PC-3 (cell line): ENCODE data around the gene ARHGEF3. TPM values are rescaled to one million over a fixed set of nuclear protein-coding genes. Genes with fewer than 3 reads are reported as not detected.

ENCODE experiments used
- ATAC-seq: fragments of 200-7000 bp; cut with Tn5 transposase; 2 replicates; pipeline ENCODE4 v1.9.1; 2020; ENCODE audit warnings: mild to moderate bottlenecking, moderate library complexity
- BruUV-seq: library from RNA; stranded (reverse); fragments of 400-500 nt; replicated peaks from 2 replicates; lab custom pipeline; 2021; lab: Mats Ljungman, UMichigan
- CTCF ChIA-PET: fragments of 300-600 bp; sonication (Branson Sonifier 250); formaldehyde crosslinking; loops from one replicate; lab custom pipeline; 2022; ENCODE audit warnings: antibody characterized with exemption; lab: Charles Lee
- POLR2A ChIA-PET: fragments of 300-600 bp; sonication (Branson Sonifier 250); formaldehyde crosslinking; loops from one replicate; lab custom pipeline; 2022; ENCODE audit warnings: antibody characterized with exemption; ENCODE audit not compliant: unreplicated experiment; lab: Charles Lee
- DNase-seq: peaks from one replicate; pipeline ENCODE4 v3.0.0-alpha.2; 2015
- H2AFZ ChIP-seq: fragments of 300-600 bp; sonication (generic); 2 replicates; pipeline ENCODE4 v1.6.0; 2016; ENCODE audit warnings: antibody characterized with exemption, low read length
- H3F3A ChIP-seq: fragments of 300-600 bp; sonication (generic); one replicate; pipeline ENCODE4 v1.6.0; 2017; ENCODE audit warnings: antibody characterized with exemption, low read length, control low read depth, mild to moderate bottlenecking; ENCODE audit not compliant: unreplicated experiment
- H3K27ac ChIP-seq: fragments of 300-600 bp; sonication (generic); 2 replicates; pipeline ENCODE4 v1.5.1; 2016; ENCODE audit warnings: mild to moderate bottlenecking, low read length
- H3K27me3 ChIP-seq: fragments of 300-600 bp; sonication (generic); 2 replicates; pipeline ENCODE4 v1.6.1; 2016; ENCODE audit warnings: low read length, mixed read lengths
- H3K36me3 ChIP-seq: fragments of 300-600 bp; sonication (generic); 2 replicates; pipeline ENCODE4 v1.6.1; 2016; ENCODE audit warnings: low read depth, mixed run types, low read length, mixed read lengths
- H3K4me1 ChIP-seq: fragments of 300-600 bp; sonication (generic); 2 replicates; pipeline ENCODE4 v1.5.1; 2016; ENCODE audit warnings: low read length; ENCODE audit not compliant: insufficient read depth
- H3K4me2 ChIP-seq: fragments of 300-600 bp; sonication (generic); 2 replicates; pipeline ENCODE4 v1.6.0; 2016; ENCODE audit warnings: low read length
- H3K4me3 ChIP-seq: fragments of 300-600 bp; sonication (generic); 2 replicates; pipeline ENCODE4 v1.5.1; 2016; ENCODE audit warnings: mild to moderate bottlenecking, low read length, mixed read lengths
- H3K79me2 ChIP-seq: fragments of 300-600 bp; sonication (generic); 2 replicates; pipeline ENCODE4 v1.6.1; 2017; ENCODE audit warnings: low read length, mixed read lengths
- H3K9ac ChIP-seq: fragments of 300-600 bp; sonication (generic); 2 replicates; pipeline ENCODE4 v1.6.0; 2016; ENCODE audit warnings: mild to moderate bottlenecking, low read length
- H3K9me2 ChIP-seq: fragments of 300-600 bp; sonication (generic); replicated peaks from 2 replicates; pipeline ENCODE4 v1.6.1; 2016; ENCODE audit warnings: mixed run types, low read length, mixed read lengths
- H3K9me3 ChIP-seq: fragments of 300-600 bp; sonication (generic); 2 replicates; pipeline ENCODE4 v1.6.1; 2016; ENCODE audit warnings: low read length, mixed read lengths
- H4K20me1 ChIP-seq: fragments of 300-600 bp; sonication (generic); 2 replicates; pipeline ENCODE4 v1.6.1; 2016; ENCODE audit warnings: low read length, mixed read lengths
- CTCF ChIP-seq: fragments of 300-600 bp; sonication (generic); conservative IDR thresholded peaks from 2 replicates; pipeline ENCODE4 v1.5.1; 2017; ENCODE audit warnings: antibody characterized with exemption, low read depth, mild to moderate bottlenecking, low read length
- EZH2 ChIP-seq: fragments of 300-600 bp; sonication (generic); IDR thresholded peaks from one replicate; pipeline ENCODE4 v1.6.1; 2017; ENCODE audit warnings: antibody characterized with exemption, mild to moderate bottlenecking, low read length; ENCODE audit not compliant: unreplicated experiment
- EZH2phosphoT487 ChIP-seq: fragments of 300-600 bp; sonication (generic); IDR thresholded peaks from 2 replicates; pipeline ENCODE4 v1.6.1; 2018; ENCODE audit warnings: mild to moderate bottlenecking, antibody characterized with exemption, low read length, borderline replicate concordance
- intact Hi-C: fragments of 100-400 bp; cut with micrococcal nuclease; formaldehyde crosslinking; loops from 2 replicates; pipeline ENCODE4 v1.9.0; 2023
- total RNA-seq: library from RNA; depleted of rRNA; stranded (reverse); fragments of >200 nt; gene quantifications from 2 replicates; pipeline ENCODE4 v1.2.3, GENCODE V29; 2014

The ARHGEF3 gene
- total RNA-seq, 1 experiment from 2014 or later, result 8.7 TPM

DNA sequence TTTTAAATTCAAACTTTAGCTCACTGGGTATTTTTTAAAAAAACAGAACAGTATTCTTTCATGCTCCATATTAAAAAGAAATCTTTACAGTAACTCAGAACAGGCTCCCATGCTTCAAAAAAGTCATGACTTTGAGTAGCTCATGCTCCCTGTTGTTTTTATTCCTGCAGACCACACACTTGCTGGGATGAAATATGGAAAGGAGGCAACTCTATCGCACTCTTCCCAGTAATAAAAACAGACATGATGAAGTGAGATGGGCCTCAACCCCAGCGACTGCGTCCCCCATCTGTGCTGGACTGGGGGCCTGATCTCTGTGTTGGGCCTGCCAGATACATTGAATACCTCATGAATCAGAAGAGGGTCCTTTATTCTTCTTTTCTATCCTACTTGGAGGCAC, 58.9 kb downstream of the ARHGEF3 start:
- DNase-seq, result no peak
- intact Hi-C loops, result no loop called here
- Histone ChIP-seq H4K20me1 (no peaks in the 10 kb centered on the region), H3K27ac (no peak overlapping the region), H3K79me2 (no peaks in the 10 kb centered on the region), H3K36me3 (no peaks in the 10 kb centered on the region), H3K4me3 (no peak overlapping the region), H3F3A (no peaks in the 10 kb centered on the region), H3K9me3 (no peaks in the 10 kb centered on the region), H3K27me3 (no peaks in the 10 kb centered on the region), H3K9me2 (no peaks in the 10 kb centered on the region), H2AFZ (no peak overlapping the region), H3K4me2 (no peak overlapping the region), H3K9ac (no peak overlapping the region), H3K4me1 (no peaks in the 10 kb centered on the region)
- TF ChIP-seq EZH2 (no peak), EZH2phosphoT487 (no peak), CTCF (no peak)
- ChIA-PET CTCF (no interaction called here), POLR2A (no interaction called here)
- no peak for ATAC-seq
- BruUV-seq, result no TSS peak

DNA sequence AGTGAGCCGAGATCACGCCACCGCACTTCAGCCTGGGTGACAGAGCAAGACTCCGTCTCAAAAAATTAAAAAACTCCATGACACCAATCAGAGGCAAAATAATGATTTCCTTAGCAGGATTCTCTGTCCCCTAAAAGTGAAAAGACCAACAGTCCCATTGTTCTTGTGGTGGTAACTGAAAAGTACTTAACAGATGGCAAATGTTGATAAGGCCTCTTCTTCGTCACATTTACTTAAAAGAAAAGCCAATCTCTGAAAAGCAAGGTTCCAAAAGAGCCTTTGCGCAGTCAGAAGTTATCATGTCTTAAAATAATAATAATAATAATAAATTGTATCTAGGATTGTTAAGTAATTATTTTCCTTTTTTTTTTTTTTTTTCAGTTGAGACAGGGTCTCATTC, 62.7 kb downstream of the ARHGEF3 start:
- Histone ChIP-seq H3K36me3 (no peaks in the 10 kb centered on the region), H2AFZ (no peak overlapping the region), H3K4me2 (no peak overlapping the region), H3K4me3 (no peak overlapping the region), H3K9ac (no peak overlapping the region), H3K27ac (no peak overlapping the region), H4K20me1 (no peaks in the 10 kb centered on the region), H3F3A (no peaks in the 10 kb centered on the region), H3K9me3 (no peaks in the 10 kb centered on the region), H3K4me1 (no peaks in the 10 kb centered on the region), H3K9me2 (no peaks in the 10 kb centered on the region), H3K27me3 (no peaks in the 10 kb centered on the region), H3K79me2 (no peaks in the 10 kb centered on the region)
- intact Hi-C loops, result no loop called here
- BruUV-seq, result no TSS peak
- CTCF ChIA-PET, result no interaction called here
- TF ChIP-seq CTCF (no peak), EZH2phosphoT487 (no peak)
- ATAC-seq (no peak), DNase-seq (no peak)
- POLR2A ChIA-PET, result no interaction called here

DNA sequence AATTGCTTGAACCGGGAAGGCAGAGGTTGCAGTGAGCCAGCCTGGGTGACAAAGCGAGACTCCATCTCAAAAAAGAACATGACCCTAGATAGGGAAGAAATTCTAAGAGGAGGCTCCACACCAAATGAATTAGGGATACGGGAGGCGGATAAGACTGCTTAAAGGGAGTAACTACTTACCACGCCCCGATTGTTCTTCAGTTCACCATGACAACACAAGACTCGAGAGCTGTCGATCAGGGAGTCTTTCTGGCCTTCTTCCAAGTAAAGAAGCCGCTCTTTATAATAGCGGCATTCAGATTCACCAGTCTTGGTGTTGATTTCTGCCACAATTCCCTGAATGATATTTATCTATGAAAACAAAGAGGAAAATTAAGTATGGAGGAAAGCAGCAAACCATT, 64.7 kb downstream of the ARHGEF3 start:
- intact Hi-C loops, result no loop called here
- H3K9me3 ChIP-seq, result no peaks in the 10 kb centered on the region
- H3K4me2 ChIP-seq, result no peak overlapping the region
- ChIA-PET CTCF (no interaction called here), POLR2A (no interaction called here)
- H3K9ac ChIP-seq, result no peak overlapping the region
- no peak overlapping the region for H3K4me3 ChIP-seq
- H3K27me3 ChIP-seq, result no peaks in the 10 kb centered on the region
- TF ChIP-seq EZH2, result no peak
- no peak for TF ChIP-seq EZH2phosphoT487
- TF ChIP-seq CTCF, result no peak
- no TSS peak for BruUV-seq
- no peaks in the 10 kb centered on the region for H3K36me3 ChIP-seq
- no peaks in the 10 kb centered on the region for H3F3A ChIP-seq
- no peaks in the 10 kb centered on the region for H3K9me2 ChIP-seq
- no peaks in the 10 kb centered on the region for H3K4me1 ChIP-seq
- H3K79me2 ChIP-seq, result no peaks in the 10 kb centered on the region
- H2AFZ ChIP-seq, result no peak overlapping the region
- H3K27ac ChIP-seq, result no peak overlapping the region
- H4K20me1 ChIP-seq, result no peaks in the 10 kb centered on the region
- DNase-seq (no peak), ATAC-seq (no peak)
